ENCODE data around the gene HCFC1R1. TPM values are rescaled to one million over a fixed set of nuclear protein-coding genes. Genes with fewer than 3 reads are reported as not detected.

Gene HCFC1R1
- total RNA-seq, 1 experiment from 2014 or later, result 61.3 TPM

GRCh38 chr16:3013998-3014690, 9.6 kb downstream of the HCFC1R1 start:
- no peak overlapping the region for H3K4ac ChIP-seq (ENCODE audit: low read depth, low read length)
- H3K9me3 ChIP-seq (ENCODE audit: control insufficient read depth, low read depth, low read length), result no peaks in the 10 kb centered on the region
- no peaks in the 10 kb centered on the region; the same call in 1 of the 2 replicates for H3K4me1 ChIP-seq (ENCODE audit: insufficient read depth, low read length)
- no peak overlapping the region for H2BK15ac ChIP-seq (ENCODE audit: low read depth, low read length)
- TF ChIP-seq, protein P1, sequence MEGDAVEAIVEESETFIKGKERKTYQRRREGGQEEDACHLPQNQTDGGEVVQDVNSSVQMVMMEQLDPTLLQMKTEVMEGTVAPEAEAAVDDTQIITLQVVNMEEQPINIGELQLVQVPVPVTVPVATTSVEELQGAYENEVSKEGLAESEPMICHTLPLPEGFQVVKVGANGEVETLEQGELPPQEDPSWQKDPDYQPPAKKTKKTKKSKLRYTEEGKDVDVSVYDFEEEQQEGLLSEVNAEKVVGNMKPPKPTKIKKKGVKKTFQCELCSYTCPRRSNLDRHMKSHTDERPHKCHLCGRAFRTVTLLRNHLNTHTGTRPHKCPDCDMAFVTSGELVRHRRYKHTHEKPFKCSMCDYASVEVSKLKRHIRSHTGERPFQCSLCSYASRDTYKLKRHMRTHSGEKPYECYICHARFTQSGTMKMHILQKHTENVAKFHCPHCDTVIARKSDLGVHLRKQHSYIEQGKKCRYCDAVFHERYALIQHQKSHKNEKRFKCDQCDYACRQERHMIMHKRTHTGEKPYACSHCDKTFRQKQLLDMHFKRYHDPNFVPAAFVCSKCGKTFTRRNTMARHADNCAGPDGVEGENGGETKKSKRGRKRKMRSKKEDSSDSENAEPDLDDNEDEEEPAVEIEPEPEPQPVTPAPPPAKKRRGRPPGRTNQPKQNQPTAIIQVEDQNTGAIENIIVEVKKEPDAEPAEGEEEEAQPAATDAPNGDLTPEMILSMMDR (conservative IDR thresholded peaks at IDR 0.05), result no peak
- H3T11ph ChIP-seq (ENCODE audit: low read length), result no peak overlapping the region
- Mint-ChIP-seq H3K4me3 (peak overlapping the region; percentile 18 to 65; a peak in 3 of 5 replicates), H3K36me3 (ENCODE audit: insufficient read depth in 1 of 3, low read depth in 3 of 3) (peaks cover 21 to 32% (median 30%) of the 10 kb centered on the region in 3 experiments), H3K27ac (peak overlapping the region; percentile 40 to 93 (median 73); a peak in 5 of 7 replicates), H3K4me1 (peaks cover 45 to 80% of the 10 kb centered on the region in 2 experiments), H3K27me3 (ENCODE audit: low read depth) (peaks cover 7% of the 10 kb centered on the region), H3K9me3 (no peaks in the 10 kb centered on the region)
- no peak overlapping the region for H2AFZ ChIP-seq (ENCODE audit: low read length)
- no peaks in the 10 kb centered on the region for H4K20me1 ChIP-seq (ENCODE audit: control insufficient read depth, insufficient read depth, insufficient read length)
- no peaks in the 10 kb centered on the region for H3K27me3 ChIP-seq (ENCODE audit: insufficient read depth, low read length)
- H3K18ac ChIP-seq (ENCODE audit: insufficient read length, low read depth, low read length), result no peak overlapping the region
- no peak overlapping the region for H3K23ac ChIP-seq (ENCODE audit: insufficient read length, low read depth, low read length)
- no peak overlapping the region for H4K8ac ChIP-seq (replicated peaks; ENCODE audit: insufficient read length, low read depth, low read length)
- no peak overlapping the region for H3K4me2 ChIP-seq (ENCODE audit: insufficient read depth, insufficient read length, low read length)
- H3K9ac ChIP-seq (ENCODE audit: extremely low read depth, insufficient read length, low read length), result no peak overlapping the region
- no peak overlapping the region for H2AK5ac ChIP-seq (ENCODE audit: insufficient read length, low read length)
- H2BK120ac ChIP-seq (ENCODE audit: low read depth, low read length, poor library complexity, severe bottlenecking), result no peak overlapping the region
- H3K14ac ChIP-seq (ENCODE audit: insufficient read depth, low read length), result no peak overlapping the region; the same call in 1 of the 2 replicates
- H3K23me2 ChIP-seq (ENCODE audit: insufficient read length, low read depth, low read length, poor library complexity, severe bottlenecking), result peaks cover 20% of the 10 kb centered on the region
- H3K79me2 ChIP-seq (ENCODE audit: insufficient read depth, low read length), result peaks cover 9% of the 10 kb centered on the region; the same call in 1 of the 2 replicates
- H2BK5ac ChIP-seq (ENCODE audit: insufficient read length, low read length), result no peak overlapping the region
- WGBS (ENCODE audit: extremely low coverage, insufficient read length, low lambda C conversion rate), result no CpG with 5 or more reads among the region's 12 CpGs
- H4K5ac ChIP-seq (ENCODE audit: insufficient read length, low read depth, low read length), result no peak overlapping the region
- no peak overlapping the region for H4K91ac ChIP-seq (ENCODE audit: insufficient read length, low read depth, low read length)
- no peak overlapping the region for H3K56ac ChIP-seq (ENCODE audit: insufficient read length, low read depth, low read length)
- DNase-seq, result no peak
- no peak overlapping the region for H2BK20ac ChIP-seq (ENCODE audit: low read depth, low read length, poor library complexity, severe bottlenecking)
- no peaks in the 10 kb centered on the region for H3K79me1 ChIP-seq (ENCODE audit: insufficient read depth, low read depth, low read length, poor library complexity, severe bottlenecking)
- H3K27ac ChIP-seq (ENCODE audit: insufficient read length, low read depth, low read length), result no peak overlapping the region
- H2BK12ac ChIP-seq (ENCODE audit: insufficient read length, low read depth, low read length), result no peak overlapping the region

Measured in H9 (cell line).